ENCODE measurements around the gene SLC8A2.
"Not testable (repeated sequence)": the region's sequence is repeated elsewhere in the genome, so short reads cannot be mapped to it uniquely, and the experiment has no call there.

Gene SLC8A2

DNA sequence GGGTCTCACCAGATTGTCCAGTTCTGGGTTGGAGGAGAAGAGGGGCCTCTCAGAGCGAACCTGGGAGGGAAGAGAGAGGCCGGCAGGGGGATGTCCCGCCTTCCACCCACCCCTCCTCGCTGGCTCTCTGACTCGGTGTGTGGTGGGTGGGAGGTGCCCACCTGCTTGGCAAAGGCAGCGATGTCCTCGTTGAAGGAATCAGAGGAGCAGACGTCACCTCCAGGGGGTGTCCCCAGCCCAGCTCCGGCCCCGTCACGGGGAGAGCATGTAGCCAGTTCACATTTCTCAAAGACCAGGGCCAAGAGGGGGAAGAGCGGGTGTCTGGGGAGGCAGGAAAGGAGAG is 55.1 kb downstream of the SLC8A2 start:
- Mint-ChIP-seq H3K9me3 (no peaks in the 10 kb centered on the region), H3K4me1 (ENCODE audit: low read depth) (peaks cover 9% of the 10 kb centered on the region), H3K27me3 (ENCODE audit: low read depth) (peaks cover 66% of the 10 kb centered on the region), H3K27ac (no peak overlapping the region), H3K4me3 (no peak overlapping the region), H3K36me3 (ENCODE audit: low read depth) (no peaks in the 10 kb centered on the region)
- DNase-seq (ENCODE audit: low spot score), result no peak

DNA sequence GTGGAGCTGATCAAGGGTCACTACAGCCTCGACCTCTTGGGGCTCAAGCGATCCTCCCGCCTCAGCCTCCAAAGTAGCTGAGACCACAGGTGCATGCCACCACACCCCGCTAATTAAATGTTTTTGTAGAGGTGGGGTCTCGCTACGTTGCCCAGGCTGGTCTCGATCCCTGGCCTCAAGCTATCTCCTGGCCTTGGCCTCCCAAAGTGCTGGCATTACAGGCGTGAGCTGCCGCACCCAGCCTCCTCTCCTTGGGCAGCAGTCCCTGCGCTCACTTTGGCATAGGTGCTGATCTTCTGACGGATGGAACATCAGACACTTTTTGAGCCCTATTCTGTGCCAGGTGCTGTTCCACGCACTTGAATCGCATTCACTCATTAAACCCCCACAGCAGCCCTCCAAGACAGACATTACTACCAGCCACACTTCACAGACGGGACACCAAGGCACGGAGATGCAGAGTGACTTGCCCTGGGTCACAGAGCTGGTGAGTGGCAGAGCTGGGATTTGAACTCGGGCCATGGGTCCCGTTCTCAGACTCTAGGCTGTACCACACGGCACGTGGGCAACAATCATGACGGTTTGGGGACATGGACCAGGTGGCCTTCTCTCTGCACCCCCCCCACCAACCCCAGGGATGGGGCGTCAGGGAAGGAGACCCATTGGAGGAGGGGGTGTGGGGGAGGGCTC is 55.6 kb downstream of the SLC8A2 start:
- H3K4me1 Mint-ChIP-seq (ENCODE audit: low read depth), result peaks cover 9% of the 10 kb centered on the region
- H3K27ac Mint-ChIP-seq, result peak overlapping the region; percentile 45
- H3K4me3 Mint-ChIP-seq, result no peak overlapping the region
- no peaks in the 10 kb centered on the region for H3K36me3 Mint-ChIP-seq (ENCODE audit: low read depth)
- H3K27me3 Mint-ChIP-seq (ENCODE audit: low read depth), result peaks cover 61% of the 10 kb centered on the region
- H3K9me3 Mint-ChIP-seq, result no peaks in the 10 kb centered on the region
- no peak for DNase-seq (ENCODE audit: low spot score)

DNA sequence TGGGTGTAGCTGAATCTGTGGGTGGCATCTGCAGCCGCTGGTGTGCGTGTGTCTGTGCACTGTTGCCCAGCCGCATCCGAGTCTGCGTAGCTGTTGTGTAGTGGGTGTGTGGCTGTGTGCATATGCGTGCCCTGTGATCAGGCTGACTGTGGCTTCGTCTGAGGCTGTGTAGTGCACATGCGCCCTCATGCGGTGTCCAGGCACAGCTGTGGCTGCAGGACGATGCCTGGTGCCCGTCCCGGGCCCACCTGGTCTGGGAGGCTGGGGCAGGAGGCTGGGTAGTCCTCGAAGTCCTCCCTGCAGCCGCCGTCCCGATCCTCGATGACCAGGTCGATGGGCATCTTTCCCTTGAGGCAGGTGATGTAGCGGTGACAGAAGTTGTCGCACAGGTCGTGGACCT is 57.2 kb downstream of the SLC8A2 start:
- no peaks in the 10 kb centered on the region for H3K9me3 Mint-ChIP-seq
- H3K4me3 Mint-ChIP-seq, result no peak overlapping the region
- H3K27me3 Mint-ChIP-seq (ENCODE audit: low read depth), result peaks cover 45% of the 10 kb centered on the region
- no peak overlapping the region for H3K27ac Mint-ChIP-seq
- no peak for DNase-seq (ENCODE audit: low spot score)
- H3K4me1 Mint-ChIP-seq (ENCODE audit: low read depth), result peaks cover 9% of the 10 kb centered on the region
- H3K36me3 Mint-ChIP-seq (ENCODE audit: low read depth), result no peaks in the 10 kb centered on the region

DNA sequence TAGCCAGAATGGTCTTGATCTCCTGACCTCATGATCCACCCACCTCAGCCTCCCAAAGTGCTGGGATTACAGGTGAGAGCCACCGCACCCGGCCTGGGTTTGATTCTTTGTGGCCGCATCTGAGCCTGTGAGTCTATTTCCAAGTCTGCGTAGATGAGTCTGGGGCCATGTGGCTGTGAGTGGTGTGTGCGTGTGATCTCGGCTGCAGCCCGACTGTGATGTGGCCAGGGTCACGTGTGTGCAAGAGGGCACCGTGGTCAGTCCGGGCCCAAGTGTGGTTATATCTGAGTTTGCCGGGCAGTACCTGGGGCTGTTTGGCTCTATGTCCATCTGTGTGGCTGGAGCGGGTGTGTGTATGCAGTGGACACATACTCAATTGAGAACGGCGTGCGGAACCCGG is 57.8 kb downstream of the SLC8A2 start:
- H3K27ac Mint-ChIP-seq, result no peak overlapping the region
- no peak overlapping the region for H3K4me3 Mint-ChIP-seq
- no peaks in the 10 kb centered on the region for H3K36me3 Mint-ChIP-seq (ENCODE audit: low read depth)
- H3K9me3 Mint-ChIP-seq, result no peaks in the 10 kb centered on the region
- DNase-seq (ENCODE audit: low spot score), result no peak
- H3K27me3 Mint-ChIP-seq (ENCODE audit: low read depth), result peaks cover 43% of the 10 kb centered on the region
- H3K4me1 Mint-ChIP-seq (ENCODE audit: low read depth), result peaks cover 9% of the 10 kb centered on the region

DNA sequence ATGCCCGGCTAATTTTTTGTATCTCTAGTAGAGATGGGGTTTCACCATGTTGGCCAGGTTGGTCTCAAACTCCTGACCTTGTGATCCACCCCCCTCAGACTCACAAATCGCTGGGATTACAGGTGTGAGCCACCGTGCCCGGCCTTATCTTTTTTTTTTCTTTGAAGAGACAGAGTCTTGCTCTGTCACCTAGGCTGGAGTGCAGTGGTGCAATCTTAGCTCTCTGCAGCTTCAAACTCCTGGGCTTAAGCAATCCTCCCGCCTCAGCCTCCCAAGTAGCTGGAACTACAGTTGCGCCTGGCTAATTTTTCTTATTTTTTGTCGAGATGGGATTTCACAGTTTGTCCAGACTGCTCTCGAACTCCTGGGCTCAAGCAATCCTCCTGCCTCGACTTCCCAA is 60.0 kb downstream of the SLC8A2 start:
- H3K9me3 Mint-ChIP-seq, result not testable (repeated sequence)

DNA sequence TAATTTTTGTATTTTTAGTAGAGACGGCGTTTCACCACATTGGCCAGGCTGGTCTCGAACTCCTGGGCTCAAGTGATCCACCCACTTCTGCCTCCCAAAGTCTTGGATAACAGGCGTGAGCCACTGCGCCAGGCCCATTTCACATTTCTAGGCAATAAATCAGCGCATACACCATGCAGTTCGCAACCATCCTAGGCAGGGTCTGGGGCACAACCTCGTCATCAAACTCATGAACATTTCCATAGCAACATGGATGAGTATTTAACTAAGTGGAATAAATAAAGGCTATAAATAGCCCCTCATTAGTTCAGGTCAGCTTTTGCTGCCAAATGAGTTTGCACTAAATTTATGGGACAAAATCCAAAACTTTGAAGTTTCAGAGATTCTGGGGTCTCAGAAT is 60.6 kb downstream of the SLC8A2 start:
- H3K27me3 Mint-ChIP-seq (ENCODE audit: low read depth), result peaks cover 34% of the 10 kb centered on the region
- H3K9me3 Mint-ChIP-seq, result no peaks in the 10 kb centered on the region
- no peaks in the 10 kb centered on the region for H3K36me3 Mint-ChIP-seq (ENCODE audit: low read depth)
- no peak for DNase-seq (ENCODE audit: low spot score)
- H3K27ac Mint-ChIP-seq, result no peak overlapping the region
- no peak overlapping the region for H3K4me3 Mint-ChIP-seq
- H3K4me1 Mint-ChIP-seq (ENCODE audit: low read depth), result no peaks in the 10 kb centered on the region

More for the DNA sequence above, 60.0 kb downstream of the SLC8A2 start:
- peaks cover 34% of the 10 kb centered on the region for H3K27me3 Mint-ChIP-seq (ENCODE audit: low read depth)
- not testable (repeated sequence) for H3K36me3 Mint-ChIP-seq (ENCODE audit: low read depth); DNase-seq (ENCODE audit: low spot score); H3K4me3 Mint-ChIP-seq; H3K27ac Mint-ChIP-seq; H3K4me1 Mint-ChIP-seq (ENCODE audit: low read depth)

DNA sequence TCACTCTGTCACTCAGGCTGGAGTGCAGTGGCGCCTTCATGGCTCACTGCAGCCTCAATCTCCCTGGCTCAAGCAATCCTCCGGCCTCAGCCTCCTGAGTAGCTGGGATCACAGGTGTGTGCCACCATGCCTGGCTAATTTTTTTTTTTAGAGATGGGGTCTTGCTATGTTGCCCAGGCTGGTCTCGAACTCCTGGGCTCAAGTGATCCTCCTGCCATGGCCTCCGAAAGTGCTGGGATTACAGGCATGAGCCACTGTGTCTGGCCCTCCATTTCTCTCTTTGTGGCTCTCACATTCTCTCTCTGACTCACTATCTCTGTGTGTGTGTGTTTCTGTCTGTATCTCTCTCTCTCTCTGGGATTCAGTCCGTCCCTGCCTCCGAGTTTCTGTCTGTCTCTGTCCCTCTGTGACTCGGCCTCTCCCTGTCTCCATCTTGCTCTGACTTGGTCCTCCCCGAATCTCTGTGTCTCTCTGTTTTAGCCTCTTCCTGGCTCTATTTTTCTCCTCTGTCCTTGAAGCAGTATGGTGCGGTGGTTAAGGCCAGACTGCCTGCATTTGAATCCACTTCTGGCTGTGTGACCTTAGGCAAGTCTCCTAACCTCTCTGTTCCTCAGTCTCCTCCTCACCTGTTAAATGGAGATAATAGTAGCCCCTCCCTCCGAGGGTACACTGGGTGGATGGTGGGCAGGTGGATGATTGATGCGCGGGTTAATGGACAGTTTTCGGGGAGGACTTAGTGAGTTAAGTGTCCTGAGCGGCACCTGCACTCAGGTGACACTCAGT is 63.3 kb downstream of the SLC8A2 start:
- Mint-ChIP-seq H3K9me3 (no peaks in the 10 kb centered on the region), H3K27me3 (ENCODE audit: low read depth) (peaks cover 24% of the 10 kb centered on the region), H3K4me1 (ENCODE audit: low read depth) (no peaks in the 10 kb centered on the region), H3K4me3 (no peak overlapping the region), H3K36me3 (ENCODE audit: low read depth) (no peaks in the 10 kb centered on the region), H3K27ac (no peak overlapping the region)
- no peak for DNase-seq (ENCODE audit: low spot score)

DNA sequence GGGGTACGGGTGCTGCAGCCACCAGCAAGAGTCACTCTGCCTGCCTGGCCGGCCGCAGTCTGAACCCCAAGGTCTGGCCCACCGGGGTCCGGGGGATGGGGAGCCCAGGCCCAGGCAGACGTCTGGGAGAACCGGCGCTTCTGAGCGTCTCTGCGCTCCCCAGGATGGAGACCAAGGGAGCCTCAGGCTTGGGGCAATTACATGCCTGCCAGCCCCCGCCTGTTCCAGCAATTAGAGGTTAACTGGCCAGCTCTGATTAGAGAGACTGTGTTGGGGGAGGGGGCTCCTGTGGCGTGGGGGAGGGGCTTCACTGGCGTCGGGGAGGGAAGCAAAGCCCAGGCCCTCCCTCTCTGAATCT is 64.3 kb downstream of the SLC8A2 start:
- H3K9me3 Mint-ChIP-seq, result no peaks in the 10 kb centered on the region
- no peaks in the 10 kb centered on the region for H3K4me1 Mint-ChIP-seq (ENCODE audit: low read depth)
- H3K27ac Mint-ChIP-seq, result no peak overlapping the region
- peaks cover 23% of the 10 kb centered on the region for H3K27me3 Mint-ChIP-seq (ENCODE audit: low read depth)
- no peak overlapping the region for H3K4me3 Mint-ChIP-seq
- no peak for DNase-seq (ENCODE audit: low spot score)
- no peaks in the 10 kb centered on the region for H3K36me3 Mint-ChIP-seq (ENCODE audit: low read depth)

DNA sequence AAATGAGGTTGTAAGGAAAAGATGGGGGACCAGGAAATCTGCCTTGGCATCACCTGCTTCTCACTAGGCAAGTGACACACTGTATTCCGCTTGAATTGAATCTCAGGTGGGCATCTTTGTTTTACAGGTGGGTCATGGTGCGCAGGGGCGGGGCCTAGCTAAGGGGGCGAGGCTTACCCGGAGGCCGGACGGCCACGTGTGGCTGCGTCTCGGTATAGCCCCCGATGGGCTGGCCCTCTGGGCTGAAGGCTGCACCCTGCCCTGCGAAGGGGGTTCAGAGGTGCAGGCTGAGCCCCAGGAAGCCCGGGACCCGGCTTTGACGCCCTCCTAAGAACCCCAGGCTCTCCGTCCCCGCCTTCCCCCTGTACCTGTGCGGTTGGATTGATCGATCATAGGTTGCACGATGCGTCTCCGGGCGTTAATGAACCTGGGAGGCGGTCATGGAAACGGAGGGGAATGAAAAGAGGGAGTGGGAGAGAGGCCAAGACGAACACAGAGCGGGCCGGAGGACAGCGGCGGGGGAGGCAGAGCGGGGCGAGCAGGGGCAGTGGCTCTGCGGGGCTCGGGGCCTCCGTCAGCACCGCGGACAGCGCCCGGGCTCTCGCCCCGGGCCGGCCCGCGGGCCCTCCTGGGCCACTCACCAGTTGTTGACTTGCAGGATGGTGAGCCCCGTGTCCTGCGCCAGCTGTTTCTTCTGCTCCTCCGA is 64.8 kb downstream of the SLC8A2 start:
- Mint-ChIP-seq H3K4me1 (ENCODE audit: low read depth) (no peaks in the 10 kb centered on the region), H3K27ac (no peak overlapping the region), H3K9me3 (no peaks in the 10 kb centered on the region), H3K36me3 (ENCODE audit: low read depth) (no peaks in the 10 kb centered on the region), H3K4me3 (no peak overlapping the region), H3K27me3 (ENCODE audit: low read depth) (peaks cover 20% of the 10 kb centered on the region)
- no peak for DNase-seq (ENCODE audit: low spot score)

DNA sequence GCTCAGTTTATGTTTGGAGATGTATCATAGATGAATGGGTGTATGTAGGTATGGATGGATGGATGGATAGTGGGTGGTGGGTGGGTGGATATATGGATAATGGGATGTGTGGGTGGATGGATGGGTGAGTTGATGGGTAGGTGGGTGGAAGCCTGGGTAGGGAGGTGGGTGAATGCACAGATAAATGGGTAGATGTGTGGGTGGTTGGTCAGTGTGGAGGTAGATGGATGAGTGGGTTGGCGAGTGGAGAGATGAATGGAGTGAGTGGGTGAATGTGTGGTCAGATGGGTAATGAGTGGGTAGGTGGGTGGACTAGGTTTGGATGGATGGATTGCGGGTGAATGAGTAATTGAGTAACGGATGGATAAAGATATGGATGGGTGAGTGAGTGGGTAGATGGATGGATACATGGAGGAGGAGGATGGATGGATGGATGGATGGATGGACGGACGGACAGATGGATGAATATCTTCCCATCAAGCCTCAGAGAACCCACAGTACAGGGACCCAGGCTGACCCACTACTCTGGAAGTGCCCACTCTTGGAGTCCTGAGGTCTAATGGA is 65.8 kb downstream of the SLC8A2 start:
- Mint-ChIP-seq H3K27me3 (ENCODE audit: low read depth) (peaks cover 20% of the 10 kb centered on the region), H3K4me1 (ENCODE audit: low read depth) (no peaks in the 10 kb centered on the region), H3K9me3 (no peaks in the 10 kb centered on the region), H3K27ac (no peak overlapping the region), H3K36me3 (ENCODE audit: low read depth) (no peaks in the 10 kb centered on the region), H3K4me3 (no peak overlapping the region)
- DNase-seq (ENCODE audit: low spot score), result no peak

DNA sequence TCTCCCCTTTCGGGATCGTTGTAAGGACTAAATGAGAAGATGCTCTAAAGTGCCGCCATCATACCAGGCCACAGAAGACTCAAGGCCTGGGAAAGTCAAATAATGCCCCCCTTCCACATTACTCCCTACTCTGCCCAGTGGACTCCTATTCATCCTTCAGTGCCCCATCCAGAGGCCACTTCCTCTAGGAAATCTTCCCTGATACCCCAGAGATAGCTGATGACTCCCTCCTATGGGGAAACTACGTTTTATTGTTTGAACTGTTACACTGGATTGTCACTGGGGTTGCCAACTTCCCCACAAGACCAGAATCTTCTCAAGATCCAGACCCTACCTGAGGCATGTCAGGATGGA is 66.5 kb downstream of the SLC8A2 start:
- H3K36me3 Mint-ChIP-seq (ENCODE audit: low read depth), result no peaks in the 10 kb centered on the region
- H3K4me3 Mint-ChIP-seq, result no peak overlapping the region
- no peaks in the 10 kb centered on the region for H3K9me3 Mint-ChIP-seq
- H3K27ac Mint-ChIP-seq, result no peak overlapping the region
- no peaks in the 10 kb centered on the region for H3K4me1 Mint-ChIP-seq (ENCODE audit: low read depth)
- H3K27me3 Mint-ChIP-seq (ENCODE audit: low read depth), result peaks cover 20% of the 10 kb centered on the region
- no peak for DNase-seq (ENCODE audit: low spot score)

DNA sequence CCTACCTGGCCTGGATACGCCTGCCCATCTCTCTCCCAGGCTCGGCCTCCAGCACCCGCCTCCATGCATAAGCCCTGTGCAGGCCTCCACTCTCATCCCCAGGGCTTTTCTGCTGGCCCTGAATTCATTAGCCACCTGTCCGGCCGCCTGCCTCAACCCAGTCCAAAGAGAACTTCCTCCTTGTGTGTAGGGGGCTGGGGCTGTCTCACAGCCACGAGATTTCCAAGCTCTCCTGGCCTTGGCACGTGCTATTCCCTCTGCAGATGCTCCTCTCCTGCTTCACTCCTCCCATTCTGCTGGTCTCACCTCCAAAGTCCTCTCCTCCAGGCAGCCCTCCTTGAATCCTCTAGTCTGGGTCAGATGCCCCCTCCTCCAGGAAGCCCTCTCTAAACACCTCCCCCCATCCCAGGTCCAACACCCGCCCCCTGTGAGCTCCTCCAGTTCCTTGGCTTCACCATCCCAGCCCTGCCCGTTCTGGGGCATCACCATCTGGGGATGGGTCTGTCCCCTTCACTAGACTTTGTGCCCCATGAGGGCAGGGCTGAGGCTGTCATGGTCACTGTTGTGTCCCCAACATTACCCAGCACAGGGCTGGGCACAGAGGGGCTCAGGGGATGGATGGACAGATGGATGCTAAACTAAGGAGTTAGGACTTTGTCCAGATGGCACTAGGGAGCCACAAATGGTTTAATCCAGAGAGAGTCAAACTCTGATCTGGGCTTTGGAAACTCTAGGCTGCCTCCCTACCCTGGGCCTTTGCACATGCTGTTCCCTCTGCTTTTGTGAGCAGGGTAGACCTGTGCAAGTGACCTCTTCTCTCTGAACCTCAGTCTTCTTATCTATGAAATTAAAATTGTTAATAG is 67.1 kb downstream of the SLC8A2 start:
- Mint-ChIP-seq H3K4me1 (ENCODE audit: low read depth) (no peaks in the 10 kb centered on the region), H3K9me3 (no peaks in the 10 kb centered on the region), H3K27ac (no peak overlapping the region), H3K36me3 (ENCODE audit: low read depth) (no peaks in the 10 kb centered on the region), H3K4me3 (no peak overlapping the region), H3K27me3 (ENCODE audit: low read depth) (peaks cover 20% of the 10 kb centered on the region)
- no peak for DNase-seq (ENCODE audit: low spot score)

DNA sequence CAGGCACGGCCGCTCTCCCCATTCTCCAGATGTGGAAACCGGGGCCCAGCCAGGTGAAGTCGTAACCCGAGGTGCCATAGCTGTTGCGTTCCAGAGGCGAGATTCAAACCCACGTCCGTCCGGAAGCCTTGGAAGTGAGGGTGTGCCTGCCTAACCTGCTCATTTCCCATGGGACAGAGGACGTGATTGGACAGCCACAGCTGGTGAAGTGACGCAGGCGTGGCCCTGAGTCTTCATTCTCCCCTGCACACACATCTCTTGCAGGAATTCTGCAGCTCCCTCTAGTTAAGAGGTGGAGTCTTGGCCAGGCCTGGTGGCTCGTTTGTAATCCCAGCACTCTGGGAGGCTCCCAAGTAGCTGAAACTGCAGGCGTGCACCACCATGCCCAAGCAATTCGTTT is 69.2 kb downstream of the SLC8A2 start:
- DNase-seq (ENCODE audit: low spot score), result no peak
- Mint-ChIP-seq H3K4me1 (ENCODE audit: low read depth) (no peaks in the 10 kb centered on the region), H3K27me3 (ENCODE audit: low read depth) (peaks cover 11% of the 10 kb centered on the region)

More for the DNA sequence above, 69.2 kb downstream of the SLC8A2 start:
- H3K4me3 Mint-ChIP-seq, result no peak overlapping the region
- H3K27ac Mint-ChIP-seq, result no peak overlapping the region
- no peaks in the 10 kb centered on the region for H3K36me3 Mint-ChIP-seq (ENCODE audit: low read depth)
- H3K9me3 Mint-ChIP-seq, result no peaks in the 10 kb centered on the region

All from T-helper 2 cell treated with Interferon-gamma antibody and Interleukin-4, amounts not matched to agents 5 μg/mL and 100 μg/mL, for 36 hours (primary cell).